DOHH2 (cell line): ENCODE measurements around the gene AZI2.

Source experiments
- EZH2phosphoT487 ChIP-seq: fragments of 200-600 bp; sonication (generic); IDR thresholded peaks from 2 replicates; pipeline ENCODE4 v1.6.1; 2017; ENCODE audit warnings: borderline replicate concordance, mild to moderate bottlenecking, antibody characterized with exemption, low read length, moderate library complexity, mixed read lengths
- TF ChIP-seq, protein P1 (sequence below): fragments of 200-600 bp; sonication (generic); IDR thresholded peaks from one replicate; pipeline ENCODE4 v1.5.1; 2014; ENCODE audit warnings: antibody characterized with exemption, mild to moderate bottlenecking, low read depth, low read length; ENCODE audit not compliant: poor library complexity, severe bottlenecking

DNA sequence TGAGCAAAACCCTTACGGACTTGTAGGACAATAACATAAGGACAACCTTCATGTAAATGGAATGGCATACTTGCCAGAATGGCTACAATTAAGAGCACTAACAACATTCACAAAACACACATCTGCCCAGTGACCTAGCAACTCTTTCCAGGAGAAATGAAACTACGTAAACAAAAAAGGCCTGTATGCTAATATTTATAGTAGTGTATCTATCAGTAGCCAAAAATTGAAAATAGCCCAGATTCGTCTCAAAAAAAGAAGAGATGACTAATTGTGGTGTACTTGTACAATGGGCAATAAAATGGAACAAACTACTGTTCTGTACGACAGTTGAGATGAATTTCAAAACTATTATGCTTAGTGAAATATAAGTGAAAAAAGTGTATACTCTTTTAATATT, 68.9 kb downstream of the AZI2 start:
- TF ChIP-seq, protein P1, sequence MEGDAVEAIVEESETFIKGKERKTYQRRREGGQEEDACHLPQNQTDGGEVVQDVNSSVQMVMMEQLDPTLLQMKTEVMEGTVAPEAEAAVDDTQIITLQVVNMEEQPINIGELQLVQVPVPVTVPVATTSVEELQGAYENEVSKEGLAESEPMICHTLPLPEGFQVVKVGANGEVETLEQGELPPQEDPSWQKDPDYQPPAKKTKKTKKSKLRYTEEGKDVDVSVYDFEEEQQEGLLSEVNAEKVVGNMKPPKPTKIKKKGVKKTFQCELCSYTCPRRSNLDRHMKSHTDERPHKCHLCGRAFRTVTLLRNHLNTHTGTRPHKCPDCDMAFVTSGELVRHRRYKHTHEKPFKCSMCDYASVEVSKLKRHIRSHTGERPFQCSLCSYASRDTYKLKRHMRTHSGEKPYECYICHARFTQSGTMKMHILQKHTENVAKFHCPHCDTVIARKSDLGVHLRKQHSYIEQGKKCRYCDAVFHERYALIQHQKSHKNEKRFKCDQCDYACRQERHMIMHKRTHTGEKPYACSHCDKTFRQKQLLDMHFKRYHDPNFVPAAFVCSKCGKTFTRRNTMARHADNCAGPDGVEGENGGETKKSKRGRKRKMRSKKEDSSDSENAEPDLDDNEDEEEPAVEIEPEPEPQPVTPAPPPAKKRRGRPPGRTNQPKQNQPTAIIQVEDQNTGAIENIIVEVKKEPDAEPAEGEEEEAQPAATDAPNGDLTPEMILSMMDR = no peak
- TF ChIP-seq EZH2phosphoT487 = no peak
